GM12878 (cell line): Measurements from ENCODE around the gene ANKRD55. TPM values are rescaled to one million over a fixed set of nuclear protein-coding genes. Genes with fewer than 3 reads are reported as not detected.
A peak's percentile ranks its signal among the peaks of the same experiment; 100 is the strongest.

Source experiments
- BHLHE40 ChIP-seq, 2 experiments: fragments of 450-650 bp in 1 of 2; IDR thresholded peaks; 2 replicates each; pipeline ENCODE4 v1.6.1; 2011 to 2017; ENCODE audit warnings: low read depth in 2 of 2, borderline replicate concordance in 1 of 2, improper control_type of control experiment in 1 of 2, low read length in 1 of 2, mild to moderate bottlenecking in 1 of 2
- GATAD2B ChIP-seq: fragments of 450-650 bp; conservative IDR thresholded peaks from 2 replicates; pipeline ENCODE4 v1.6.1; 2017; ENCODE audit warnings: low read depth, mild to moderate bottlenecking, moderate library complexity
- IKZF1 ChIP-seq: fragments of 450-650 bp; conservative IDR thresholded peaks from 2 replicates; pipeline ENCODE4 v1.6.1; 2017; ENCODE audit warnings: antibody characterized with exemption, mild to moderate bottlenecking
- IKZF2 ChIP-seq, 2 experiments: fragments of 450-650 bp; IDR thresholded peaks; 2 replicates each; pipeline ENCODE4 v1.6.1; 2017; ENCODE audit warnings: mild to moderate bottlenecking in 2 of 2, moderate library complexity in 2 of 2
- MLLT1 ChIP-seq: fragments of 450-650 bp; IDR thresholded peaks from 2 replicates; pipeline ENCODE4 v1.6.1; 2016; ENCODE audit warnings: mild to moderate bottlenecking
- MTA2 ChIP-seq: fragments of 450-650 bp; IDR thresholded peaks from 2 replicates; pipeline ENCODE4 v1.6.1; 2016; ENCODE audit warnings: low read depth, mild to moderate bottlenecking, moderate library complexity
- NBN ChIP-seq: fragments of 450-650 bp; IDR thresholded peaks from 2 replicates; pipeline ENCODE4 v1.6.1; 2016
- NR2C1 ChIP-seq: fragments of 450-650 bp; IDR thresholded peaks from 2 replicates; pipeline ENCODE4 v1.6.1; 2017; ENCODE audit warnings: antibody characterized with exemption, mild to moderate bottlenecking, moderate library complexity
- RAD51 ChIP-seq: fragments of 450-650 bp; IDR thresholded peaks from 2 replicates; pipeline ENCODE4 v1.6.1; 2016; ENCODE audit warnings: moderate library complexity, mild to moderate bottlenecking, inconsistent platforms
- RELB ChIP-seq: fragments of 450-650 bp; IDR thresholded peaks from 2 replicates; pipeline ENCODE4 v1.6.1; 2017; ENCODE audit warnings: low read depth, mild to moderate bottlenecking, moderate library complexity
- TCF3 ChIP-seq: IDR thresholded peaks from 2 replicates; pipeline ENCODE4 v1.6.1; 2012; ENCODE audit warnings: low read depth, mild to moderate bottlenecking, low read length, borderline replicate concordance; ENCODE audit not compliant: insufficient read depth
- polyA plus RNA-seq, 11 experiments: library from polyadenylated mRNA; depleted of rRNA in 4 of 11; unstranded in 6 of 11; stranded (reverse) in 5 of 11; fragments of >200 nt; fragmentation: Nextera tagmentation in 4 of 11; fragmentation: Illumina TruSeq in 1 of 11; extraction: Ambion mirVana in 4 of 11; extraction: Trizol in 1 of 11; gene quantifications; 1 replicate in 1 of 11; 2 replicates in 10 of 11; pipeline versions ENCODE4 v1.2.1 to v1.2.3, GENCODE V29; 2011 to 2016; ENCODE audit warnings: inconsistent platforms in 2 of 11, missing spikeins in 2 of 11, low read depth in 1 of 11
- total RNA-seq, 4 experiments: library from RNA; depleted of rRNA in 3 of 4; stranded (reverse); fragments of >200 nt in 3 of 4; fragmentation: Illumina TruSeq in 1 of 4; extraction: Trizol in 1 of 4; gene quantifications; 2 replicates each; pipeline versions ENCODE4 v1.2.1 to v1.2.3, GENCODE V29; 2013 to 2021
- TF ChIP-seq, protein P1 (sequence below): fragments of 450-650 bp; IDR thresholded peaks from 2 replicates; pipeline ENCODE4 v1.6.1; 2017; ENCODE audit warnings: mild to moderate bottlenecking, moderate library complexity
- TF ChIP-seq, protein P2 (sequence below): fragments of 450-650 bp; IDR thresholded peaks from 2 replicates; pipeline ENCODE4 v1.6.1; 2017; ENCODE audit warnings: mild to moderate bottlenecking, low read depth, inconsistent platforms; ENCODE audit not compliant: poor library complexity, severe bottlenecking
- TF ChIP-seq, protein P3 (sequence below): IDR thresholded peaks from 2 replicates; pipeline ENCODE4 v1.6.1; 2012; ENCODE audit warnings: mild to moderate bottlenecking, low read depth, low read length

Gene ANKRD55
- total and polyA plus RNA-seq, 10 of the 15 experiments (the other 5 are each of a cell fraction or from before 2014, with no cell fraction given): 0.04 TPM; not detected in 9

- TF ChIP-seq, protein P1, sequence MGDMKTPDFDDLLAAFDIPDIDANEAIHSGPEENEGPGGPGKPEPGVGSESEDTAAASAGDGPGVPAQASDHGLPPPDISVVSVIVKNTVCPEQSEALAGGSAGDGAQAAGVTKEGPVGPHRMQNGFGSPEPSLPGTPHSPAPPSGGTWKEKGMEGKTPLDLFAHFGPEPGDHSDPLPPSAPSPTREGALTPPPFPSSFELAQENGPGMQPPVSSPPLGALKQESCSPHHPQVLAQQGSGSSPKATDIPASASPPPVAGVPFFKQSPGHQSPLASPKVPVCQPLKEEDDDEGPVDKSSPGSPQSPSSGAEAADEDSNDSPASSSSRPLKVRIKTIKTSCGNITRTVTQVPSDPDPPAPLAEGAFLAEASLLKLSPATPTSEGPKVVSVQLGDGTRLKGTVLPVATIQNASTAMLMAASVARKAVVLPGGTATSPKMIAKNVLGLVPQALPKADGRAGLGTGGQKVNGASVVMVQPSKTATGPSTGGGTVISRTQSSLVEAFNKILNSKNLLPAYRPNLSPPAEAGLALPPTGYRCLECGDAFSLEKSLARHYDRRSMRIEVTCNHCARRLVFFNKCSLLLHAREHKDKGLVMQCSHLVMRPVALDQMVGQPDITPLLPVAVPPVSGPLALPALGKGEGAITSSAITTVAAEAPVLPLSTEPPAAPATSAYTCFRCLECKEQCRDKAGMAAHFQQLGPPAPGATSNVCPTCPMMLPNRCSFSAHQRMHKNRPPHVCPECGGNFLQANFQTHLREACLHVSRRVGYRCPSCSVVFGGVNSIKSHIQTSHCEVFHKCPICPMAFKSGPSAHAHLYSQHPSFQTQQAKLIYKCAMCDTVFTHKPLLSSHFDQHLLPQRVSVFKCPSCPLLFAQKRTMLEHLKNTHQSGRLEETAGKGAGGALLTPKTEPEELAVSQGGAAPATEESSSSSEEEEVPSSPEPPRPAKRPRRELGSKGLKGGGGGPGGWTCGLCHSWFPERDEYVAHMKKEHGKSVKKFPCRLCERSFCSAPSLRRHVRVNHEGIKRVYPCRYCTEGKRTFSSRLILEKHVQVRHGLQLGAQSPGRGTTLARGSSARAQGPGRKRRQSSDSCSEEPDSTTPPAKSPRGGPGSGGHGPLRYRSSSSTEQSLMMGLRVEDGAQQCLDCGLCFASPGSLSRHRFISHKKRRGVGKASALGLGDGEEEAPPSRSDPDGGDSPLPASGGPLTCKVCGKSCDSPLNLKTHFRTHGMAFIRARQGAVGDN: peak; percentile 64; the same call in 1 of the 2 replicates
- TF ChIP-seq NBN (0 out of 2 replicates have a peak, but pooled peaks have one; percentile 52), IKZF1 (peak; percentile 96), RAD51 (peak; percentile 25; the same call in 1 of the 2 replicates), BHLHE40 (IDR thresholded peaks at IDR 0.05; ENCODE audit: borderline replicate concordance in 1 of 2, low read depth in 2 of 2, low read length in 1 of 2) (peak; percentile 58 to 81; a peak in 3 of 4 replicates), TCF3 (0 out of 2 replicates have a peak, but pooled peaks have one; percentile 33), IKZF2 (IDR thresholded peaks at IDR 0.05) (peak; percentile 94), NR2C1 (peak; percentile 10; the same call in 1 of the 2 replicates), RELB (peak; percentile 85), GATAD2B (peak; percentile 93), MTA2 (peak; percentile 75), MLLT1 (peak; percentile 45; the same call in 1 of the 2 replicates)
- TF ChIP-seq, protein P2, sequence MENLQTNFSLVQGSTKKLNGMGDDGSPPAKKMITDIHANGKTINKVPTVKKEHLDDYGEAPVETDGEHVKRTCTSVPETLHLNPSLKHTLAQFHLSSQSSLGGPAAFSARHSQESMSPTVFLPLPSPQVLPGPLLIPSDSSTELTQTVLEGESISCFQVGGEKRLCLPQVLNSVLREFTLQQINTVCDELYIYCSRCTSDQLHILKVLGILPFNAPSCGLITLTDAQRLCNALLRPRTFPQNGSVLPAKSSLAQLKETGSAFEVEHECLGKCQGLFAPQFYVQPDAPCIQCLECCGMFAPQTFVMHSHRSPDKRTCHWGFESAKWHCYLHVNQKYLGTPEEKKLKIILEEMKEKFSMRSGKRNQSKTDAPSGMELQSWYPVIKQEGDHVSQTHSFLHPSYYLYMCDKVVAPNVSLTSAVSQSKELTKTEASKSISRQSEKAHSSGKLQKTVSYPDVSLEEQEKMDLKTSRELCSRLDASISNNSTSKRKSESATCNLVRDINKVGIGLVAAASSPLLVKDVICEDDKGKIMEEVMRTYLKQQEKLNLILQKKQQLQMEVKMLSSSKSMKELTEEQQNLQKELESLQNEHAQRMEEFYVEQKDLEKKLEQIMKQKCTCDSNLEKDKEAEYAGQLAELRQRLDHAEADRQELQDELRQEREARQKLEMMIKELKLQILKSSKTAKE: peak; percentile 40
- TF ChIP-seq, protein P3, sequence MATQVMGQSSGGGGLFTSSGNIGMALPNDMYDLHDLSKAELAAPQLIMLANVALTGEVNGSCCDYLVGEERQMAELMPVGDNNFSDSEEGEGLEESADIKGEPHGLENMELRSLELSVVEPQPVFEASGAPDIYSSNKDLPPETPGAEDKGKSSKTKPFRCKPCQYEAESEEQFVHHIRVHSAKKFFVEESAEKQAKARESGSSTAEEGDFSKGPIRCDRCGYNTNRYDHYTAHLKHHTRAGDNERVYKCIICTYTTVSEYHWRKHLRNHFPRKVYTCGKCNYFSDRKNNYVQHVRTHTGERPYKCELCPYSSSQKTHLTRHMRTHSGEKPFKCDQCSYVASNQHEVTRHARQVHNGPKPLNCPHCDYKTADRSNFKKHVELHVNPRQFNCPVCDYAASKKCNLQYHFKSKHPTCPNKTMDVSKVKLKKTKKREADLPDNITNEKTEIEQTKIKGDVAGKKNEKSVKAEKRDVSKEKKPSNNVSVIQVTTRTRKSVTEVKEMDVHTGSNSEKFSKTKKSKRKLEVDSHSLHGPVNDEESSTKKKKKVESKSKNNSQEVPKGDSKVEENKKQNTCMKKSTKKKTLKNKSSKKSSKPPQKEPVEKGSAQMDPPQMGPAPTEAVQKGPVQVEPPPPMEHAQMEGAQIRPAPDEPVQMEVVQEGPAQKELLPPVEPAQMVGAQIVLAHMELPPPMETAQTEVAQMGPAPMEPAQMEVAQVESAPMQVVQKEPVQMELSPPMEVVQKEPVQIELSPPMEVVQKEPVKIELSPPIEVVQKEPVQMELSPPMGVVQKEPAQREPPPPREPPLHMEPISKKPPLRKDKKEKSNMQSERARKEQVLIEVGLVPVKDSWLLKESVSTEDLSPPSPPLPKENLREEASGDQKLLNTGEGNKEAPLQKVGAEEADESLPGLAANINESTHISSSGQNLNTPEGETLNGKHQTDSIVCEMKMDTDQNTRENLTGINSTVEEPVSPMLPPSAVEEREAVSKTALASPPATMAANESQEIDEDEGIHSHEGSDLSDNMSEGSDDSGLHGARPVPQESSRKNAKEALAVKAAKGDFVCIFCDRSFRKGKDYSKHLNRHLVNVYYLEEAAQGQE: no peak
Measured at GRCh38 chr5:56142614-56143372, 90.3 kb downstream of the ANKRD55 start (continued).
